HG03139 (cell line): Measurements from ENCODE around the gene PCDHA1.

ENCODE experiments used
- ATAC-seq: cut with Tn5 transposase; IDR thresholded peaks from one replicate; pipeline ENCODE4 v1.9.1; 2021; ENCODE audit not compliant: unreplicated experiment

PCDHA1 gene

GRCh38 chr5:140986117-140986521, 200.2 kb downstream of the PCDHA1 start:
- ATAC-seq, result no peak

- ATAC-seq, result no peak
Measured at GRCh38 chr5:140988100-140988499, 202.2 kb downstream of the PCDHA1 start.

GRCh38 chr5:140988608-140989007, 202.7 kb downstream of the PCDHA1 start:
- no peak for ATAC-seq

- ATAC-seq, result no peak
Measured at GRCh38 chr5:140989254-140990020, 203.5 kb downstream of the PCDHA1 start.

- no peak for ATAC-seq
Measured at GRCh38 chr5:140992828-140993227, 206.9 kb downstream of the PCDHA1 start.

- ATAC-seq, result no peak
Measured at GRCh38 chr5:140996060-140996459, 210.1 kb downstream of the PCDHA1 start.

GRCh38 chr5:140998921-140999410, 213.0 kb downstream of the PCDHA1 start:
- ATAC-seq, result no peak

GRCh38 chr5:141001446-141001843, 215.5 kb downstream of the PCDHA1 start:
- no peak for ATAC-seq

- ATAC-seq, result no peak
Measured at GRCh38 chr5:141001844-141002604, 216.1 kb downstream of the PCDHA1 start.

- no peak for ATAC-seq
Measured at GRCh38 chr5:141002605-141002965, 216.6 kb downstream of the PCDHA1 start.

- ATAC-seq, result no peak
Measured at GRCh38 chr5:141003031-141003430, 217.1 kb downstream of the PCDHA1 start.

- no peak for ATAC-seq
Measured at GRCh38 chr5:141003791-141004611, 218.1 kb downstream of the PCDHA1 start.

GRCh38 chr5:141007791-141008190, 221.9 kb downstream of the PCDHA1 start:
- ATAC-seq, result no peak

GRCh38 chr5:141010047-141010793, 224.3 kb downstream of the PCDHA1 start:
- no peak for ATAC-seq

GRCh38 chr5:141017943-141018342, 232.0 kb downstream of the PCDHA1 start:
- no peak for ATAC-seq

- no peak for ATAC-seq
Measured at GRCh38 chr5:141022384-141022783, 236.4 kb downstream of the PCDHA1 start.

GRCh38 chr5:141031006-141031405, 245.1 kb downstream of the PCDHA1 start:
- ATAC-seq, result no peak

GRCh38 chr5:141032626-141033025, 246.7 kb downstream of the PCDHA1 start:
- no peak for ATAC-seq

GRCh38 chr5:141039061-141039460, 253.1 kb downstream of the PCDHA1 start:
- no peak for ATAC-seq

- no peak for ATAC-seq
Measured at GRCh38 chr5:141039517-141039916, 253.6 kb downstream of the PCDHA1 start.
